ENCODE data around the gene KLF13. TPM values are rescaled to one million over a fixed set of nuclear protein-coding genes. Genes with fewer than 3 reads are reported as not detected.

KLF13 gene
- total and polyA plus RNA-seq, 10 of the 15 experiments (the other 5 are each of a cell fraction or from before 2014, with no cell fraction given) = 20.3 to 109 (median 51.4) TPM

- Histone ChIP-seq H4K20me1 (ENCODE audit: control insufficient read depth, insufficient read depth) (peaks cover 10% of the 10 kb centered on the region), H3K27me3 (replicated peaks in 1 of 2; ENCODE audit: control insufficient read depth in 2 of 2, insufficient read depth in 2 of 2, low read length in 1 of 2) (no peaks in the 10 kb centered on the region), H2AFZ (ENCODE audit: control insufficient read depth, low read depth, low read length) (no peak overlapping the region), H3K9ac (ENCODE audit: control insufficient read depth, insufficient read depth, low read length) (no peak overlapping the region), H3K36me3 (ENCODE audit: control insufficient read depth in 2 of 2, insufficient read depth in 2 of 2, low read length in 1 of 2) (peaks cover 6 to 9% of the 10 kb centered on the region in 2 experiments), H3K79me2 (ENCODE audit: control insufficient read depth, insufficient read depth, low read length) (peaks cover 97% of the 10 kb centered on the region), H3K4me1 (ENCODE audit: control insufficient read depth, insufficient read depth, low read length) (peaks cover 79% of the 10 kb centered on the region), H3K4me2 (ENCODE audit: control insufficient read depth, insufficient read depth) (peak overlapping the region; percentile 36), H3K4me3 (peak overlapping the region; percentile 31), H3K9me3 (replicated peaks; ENCODE audit: control insufficient read depth, insufficient read depth, low read length) (no peaks in the 10 kb centered on the region), H3K27ac (ENCODE audit: control insufficient read depth, insufficient read depth) (no peak overlapping the region)
- ChIA-PET SMC1A (ENCODE audit: uncharacterized antibody, unreplicated experiment) (interaction anchor here (0.8 to 2.0 kb wide), 3 partner anchors 10 to 103 kb away, joined by 3 to 9 read pairs (median 4); no protein-coding TSS in a partner anchor), RAD21 (ENCODE audit: unreplicated experiment) (interaction anchor here (0.9 to 3.0 kb wide), 4 partner anchors 13 to 102 kb away, joined by 3 to 11 read pairs (median 7); no protein-coding TSS in a partner anchor), CTCF (interaction anchor here (1.5 to 1.7 kb wide), 2 partner anchors 26 to 154 kb away, joined by 3 to 4 read pairs; no protein-coding TSS in a partner anchor), POLR2A (no interaction called here)
- BruUV-seq (replicated peaks) = no TSS peak
- no peak for FAIRE-seq
- no peak for TF ChIP-seq SKIL (IDR thresholded peaks at IDR 0.05; ENCODE audit: low read depth, poor library complexity, severe bottlenecking)
- no peak for TF ChIP-seq ZBTB11 (CRISPR knock-in tag; IDR thresholded peaks at IDR 0.05)
- no peak for TF ChIP-seq GATAD2B (conservative IDR thresholded peaks at IDR 0.05; ENCODE audit: low read depth)
- no peak for TF ChIP-seq HSF1 (IDR thresholded peaks at IDR 0.05; ENCODE audit: low read depth, low read length)
- TF ChIP-seq GABPA (IDR thresholded peaks at IDR 0.05; ENCODE audit: low read depth) = no peak
- TF ChIP-seq ZZZ3 (IDR thresholded peaks at IDR 0.05; ENCODE audit: control insufficient read depth, insufficient read length, low read depth) = no peak
- no peak for TF ChIP-seq TAF1 (IDR thresholded peaks at IDR 0.05; ENCODE audit: borderline replicate concordance, low read depth, low read length)
- intact Hi-C loops (cut with micrococcal nuclease; ENCODE audit: unreplicated experiment) (no loop called here), in situ Hi-C loops (cut with MboI) (loop anchor here (5.0 to 25.0 kb wide), 4 partner anchors 107 to 1278 kb away; partner anchors contain the start of genes ARHGAP11A and ARHGAP11B)
- 91% methylated on average over 3 of the region's 3 CpGs for WGBS (ENCODE audit: insufficient coverage, insufficient replicate concordance, low lambda C conversion rate, missing lambda C conversion rate)
- DNase-seq (ENCODE audit: low read depth, low spot score) = no peak
- no peak for ATAC-seq
These were observed 7.2 kb downstream of the KLF13 start for GRCh38 chr15:31333820-31334219.
